IMR-90 (cell line): Measurements from ENCODE around the gene UBR4. TPM values are rescaled to one million over a fixed set of nuclear protein-coding genes. Genes with fewer than 3 reads are reported as not detected.

ENCODE experiments used
- ATAC-seq: fragments of 200-7000 bp; cut with Tn5 transposase; 2 replicates; pipeline ENCODE4 v1.9.1; 2020; ENCODE audit warnings: low read depth, mild to moderate bottlenecking, moderate library complexity
- BruUV-seq: library from RNA; stranded (reverse); fragments of 400-500 nt; replicated peaks from 2 replicates; lab custom pipeline; 2021; lab: Mats Ljungman, UMichigan
- CTCF ChIA-PET: fragments of 300-600 bp; formaldehyde crosslinking; extraction: SDS; loops from one replicate; lab custom pipeline; 2021; ENCODE audit warnings: antibody characterized with exemption; lab: Yijun Ruan, JAX
- POLR2A ChIA-PET: fragments of 300-600 bp; sonication (Branson Sonifier 250); formaldehyde crosslinking; loops from one replicate; lab custom pipeline; 2022; ENCODE audit warnings: antibody characterized with exemption; ENCODE audit not compliant: unreplicated experiment; lab: Charles Lee
- DNase-seq: peaks from one replicate; pipeline ENCODE4 v3.0.0; 2013
- H2AFZ ChIP-seq: replicated peaks from 2 replicates; pipeline ENCODE3; 2013; ENCODE audit warnings: low read length, mild to moderate bottlenecking; ENCODE audit not compliant: poor library complexity
- H2AK5ac ChIP-seq: 2 replicates; pipeline ENCODE4 v1.6.1; 2013; ENCODE audit warnings: low read depth, low read length, inconsistent platforms
- H2AK9ac ChIP-seq: replicated peaks from 2 replicates; pipeline ENCODE3; 2013; ENCODE audit warnings: mild to moderate bottlenecking, low read depth, low read length, moderate library complexity; ENCODE audit not compliant: poor library complexity
- H2BK120ac ChIP-seq: 2 replicates; pipeline ENCODE4 v1.6.1; 2013; ENCODE audit warnings: low read depth, low read length, inconsistent platforms
- H2BK15ac ChIP-seq: 3 replicates; pipeline ENCODE4 v1.6.1; 2013; ENCODE audit warnings: low read depth, low read length, inconsistent platforms
- H2BK20ac ChIP-seq: 2 replicates; pipeline ENCODE4 v1.6.1; 2013; ENCODE audit warnings: low read depth, mild to moderate bottlenecking, inconsistent platforms, low read length, moderate library complexity
- H2BK5ac ChIP-seq: 2 replicates; pipeline ENCODE4 v1.6.1; 2013; ENCODE audit warnings: mild to moderate bottlenecking, low read depth, low read length, inconsistent platforms; ENCODE audit not compliant: poor library complexity, severe bottlenecking
- H3K14ac ChIP-seq: replicated peaks from 2 replicates; pipeline ENCODE4 v1.6.1; 2013; ENCODE audit warnings: low read depth, low read length, inconsistent platforms
- H3K18ac ChIP-seq: 2 replicates; pipeline ENCODE4 v1.6.1; 2013; ENCODE audit warnings: low read depth, low read length, control low read depth
- H3K23ac ChIP-seq: 2 replicates; pipeline ENCODE4 v1.6.1; 2013; ENCODE audit warnings: low read depth, low read length, inconsistent platforms
- H3K27ac ChIP-seq: 2 replicates; pipeline ENCODE4 v1.5.1; 2013; ENCODE audit warnings: mild to moderate bottlenecking, control low read depth, low read length; ENCODE audit not compliant: insufficient read depth
- H3K27me3 ChIP-seq: 2 replicates; pipeline ENCODE4 v1.6.1; 2013; ENCODE audit warnings: low read length; ENCODE audit not compliant: control insufficient read depth, insufficient read depth
- H3K36me3 ChIP-seq: 2 replicates; pipeline ENCODE4 v1.6.1; 2013; ENCODE audit warnings: low read length, mixed read lengths; ENCODE audit not compliant: control insufficient read depth, insufficient read depth
- H3K4ac ChIP-seq: 2 replicates; pipeline ENCODE4 v1.6.1; 2013; ENCODE audit warnings: low read depth, low read length, inconsistent platforms
- H3K4me1 ChIP-seq: 2 replicates; pipeline ENCODE4 v1.6.1; 2013; ENCODE audit warnings: low read length, mixed read lengths; ENCODE audit not compliant: control insufficient read depth, insufficient read depth
- H3K4me2 ChIP-seq: 2 replicates; pipeline ENCODE4 v1.6.1; 2013; ENCODE audit warnings: low read depth, mild to moderate bottlenecking, control low read depth, low read length, moderate library complexity
- H3K4me3 ChIP-seq: 2 replicates; pipeline ENCODE4 v1.5.1; 2013; ENCODE audit warnings: low read depth, mild to moderate bottlenecking, control low read depth, low read length, moderate library complexity; ENCODE audit not compliant: insufficient read depth
- H3K56ac ChIP-seq: 2 replicates; pipeline ENCODE4 v1.6.1; 2013; ENCODE audit warnings: low read length, inconsistent platforms; ENCODE audit not compliant: insufficient read depth; ENCODE audit errors: extremely low read depth
- H3K79me1 ChIP-seq, 2 experiments: 2 replicates each; pipeline ENCODE4 v1.6.1; 2013; ENCODE audit warnings: low read length in 2 of 2, inconsistent platforms in 1 of 2, low read depth in 1 of 2
- H3K9ac ChIP-seq: 2 replicates; pipeline ENCODE4 v1.6.1; 2013; ENCODE audit warnings: low read depth, low read length, control low read depth
- H3K9me1 ChIP-seq: 2 replicates; pipeline ENCODE4 v1.6.1; 2013; ENCODE audit warnings: low read length, inconsistent platforms; ENCODE audit not compliant: insufficient read depth
- H3K9me3 ChIP-seq: 2 replicates; pipeline ENCODE4 v1.6.1; 2013; ENCODE audit warnings: low read length; ENCODE audit not compliant: control insufficient read depth, insufficient read depth
- H4K20me1 ChIP-seq: 2 replicates; pipeline ENCODE4 v1.6.1; 2013; ENCODE audit warnings: low read length, inconsistent platforms; ENCODE audit not compliant: insufficient read depth
- H4K5ac ChIP-seq: 2 replicates; pipeline ENCODE4 v1.6.1; 2013; ENCODE audit warnings: mild to moderate bottlenecking, low read depth, low read length, control low read depth
- H4K8ac ChIP-seq, 2 experiments: 2 replicates each; pipeline ENCODE4 v1.6.1; 2013; ENCODE audit warnings: low read depth in 2 of 2, low read length in 2 of 2, control low read depth in 1 of 2, inconsistent platforms in 1 of 2
- H4K91ac ChIP-seq: 2 replicates; pipeline ENCODE4 v1.6.1; 2013; ENCODE audit warnings: low read depth, low read length, inconsistent platforms; ENCODE audit not compliant: insufficient read depth
- BHLHE40 ChIP-seq: fragments of 150-350 bp; IDR thresholded peaks from 2 replicates; pipeline ENCODE4 v1.6.1; 2016; ENCODE audit warnings: mild to moderate bottlenecking, low read depth, low read length
- CEBPB ChIP-seq: IDR thresholded peaks from 2 replicates; pipeline ENCODE4 v1.6.1; 2012; ENCODE audit warnings: low read depth, low read length, improper control_type of control experiment
- CHD1 ChIP-seq: IDR thresholded peaks from 2 replicates; pipeline ENCODE4 v1.6.1; 2012; ENCODE audit warnings: low read depth, low read length, improper control_type of control experiment
- FOS ChIP-seq: fragments of 150-350 bp; IDR thresholded peaks from 2 replicates; pipeline ENCODE4 v1.6.1; 2016; ENCODE audit warnings: low read depth, low read length
- MAFK ChIP-seq: IDR thresholded peaks from 2 replicates; pipeline ENCODE4 v1.6.1; 2012; ENCODE audit warnings: low read depth, low read length, improper control_type of control experiment
- MAZ ChIP-seq: IDR thresholded peaks from 2 replicates; pipeline ENCODE4 v1.6.1; 2012; ENCODE audit warnings: low read depth, mild to moderate bottlenecking, low read length, improper control_type of control experiment, moderate library complexity, borderline replicate concordance
- MXI1 ChIP-seq: IDR thresholded peaks from 2 replicates; pipeline ENCODE4 v1.6.1; 2012; ENCODE audit warnings: low read depth, mild to moderate bottlenecking, low read length, moderate library complexity, borderline replicate concordance
- NFE2L2 ChIP-seq: fragments of 150-350 bp; IDR thresholded peaks from 2 replicates; pipeline ENCODE4 v1.6.1; 2016; ENCODE audit warnings: low read depth, mild to moderate bottlenecking, low read length
- POLR2A ChIP-seq: IDR thresholded peaks from 2 replicates; pipeline ENCODE4 v1.6.1; 2012; ENCODE audit warnings: mild to moderate bottlenecking, low read depth, low read length
- RAD21 ChIP-seq: IDR thresholded peaks from 2 replicates; pipeline ENCODE4 v1.6.1; 2012; ENCODE audit warnings: low read length, improper control_type of control experiment
- RCOR1 ChIP-seq: IDR thresholded peaks from 2 replicates; pipeline ENCODE4 v1.6.1; 2012; ENCODE audit warnings: mild to moderate bottlenecking, low read length, improper control_type of control experiment; ENCODE audit not compliant: insufficient replicate concordance
- RFX5 ChIP-seq: IDR thresholded peaks from 2 replicates; pipeline ENCODE4 v1.8.0; 2012; ENCODE audit warnings: low read depth, mild to moderate bottlenecking, low read length, moderate library complexity
- SMC3 ChIP-seq: fragments of 150-350 bp; IDR thresholded peaks from 2 replicates; pipeline ENCODE4 v1.6.1; 2016; ENCODE audit warnings: low read depth, mild to moderate bottlenecking, antibody characterized with exemption, low read length, moderate library complexity
- WGBS, 2 experiments: methylation state at CpG; one replicate each; pipeline versions ENCODE4 v1.1.5 to v1.1.7; 2013; ENCODE audit warnings: missing lambda C conversion rate in 2 of 2; ENCODE audit not compliant: insufficient read length in 1 of 2; ENCODE audit errors: extremely low coverage in 2 of 2; 5-methylcytosine and 5-hydroxymethylcytosine counted together
- dilution Hi-C: fragments of 300-500 bp; cut with HindIII; formaldehyde crosslinking; loops from one replicate; pipeline ENCODE4 v1.14.3; 2018; ENCODE audit warnings: low sequenced_read_pairs; ENCODE audit not compliant: unreplicated experiment
- in situ Hi-C: fragments of 300-500 bp; cut with MboI; formaldehyde crosslinking; loops from 3 replicates; pipeline ENCODE4 v1.14.3; 2019; ENCODE audit warnings: low sequenced_read_pairs, inconsistent platforms, mixed read lengths
- intact Hi-C: fragments of 100-400 bp; cut with micrococcal nuclease; formaldehyde crosslinking; loops from 2 replicates; pipeline ENCODE4 v1.10.0; 2022
- polyA plus RNA-seq, 3 experiments: library from polyadenylated mRNA; depleted of rRNA; stranded (reverse); fragments of >200 nt; gene quantifications; 2 replicates each; pipeline ENCODE4 v1.2.3, GENCODE V29; 2012; ENCODE audit warnings: low replicate concordance in 1 of 3
- total RNA-seq: library from RNA; depleted of rRNA; stranded (reverse); fragments of >200 nt; gene quantifications from 2 replicates; pipeline ENCODE4 v1.2.3, GENCODE V29; 2012
- TF ChIP-seq, protein P1 (sequence below): conservative IDR thresholded peaks from 2 replicates; pipeline ENCODE4 v1.5.1; 2012; ENCODE audit warnings: mild to moderate bottlenecking, low read depth, low read length, improper control_type of control experiment
- TF ChIP-seq, protein P2 (sequence below): fragments of 150-350 bp; IDR thresholded peaks from 2 replicates; pipeline ENCODE4 v1.6.1; 2017; ENCODE audit warnings: mild to moderate bottlenecking, antibody characterized with exemption, low read length, low read depth
- TF ChIP-seq, protein P3 (sequence below): fragments of 150-350 bp; IDR thresholded peaks from 2 replicates; pipeline ENCODE4 v1.6.1; 2016; ENCODE audit warnings: low read depth, mild to moderate bottlenecking, low read length, moderate library complexity, borderline replicate concordance

Gene UBR4
- total and polyA plus RNA-seq, 2 of the 4 experiments (the other 2 are of a cell fraction), result 87.8 to 121 TPM

DNA sequence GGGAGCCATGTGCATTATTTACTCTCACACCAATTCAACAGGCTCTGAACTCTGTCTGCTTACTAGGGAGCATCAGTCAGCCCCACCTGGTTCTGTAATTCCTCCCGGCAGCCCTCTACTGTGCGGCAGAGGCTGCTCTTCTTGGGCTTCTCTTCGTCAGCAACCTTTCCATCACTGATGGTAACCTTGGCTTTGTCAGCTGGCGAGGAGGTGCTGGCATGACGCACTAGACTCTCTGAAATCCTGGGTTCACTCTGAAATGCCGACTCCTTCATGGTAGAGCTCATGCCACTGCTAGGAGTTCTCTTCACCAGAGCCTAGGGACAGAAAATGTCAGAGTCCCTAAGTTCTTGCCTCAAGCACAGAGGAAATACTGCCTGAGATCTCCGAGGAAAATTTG is 49.2 kb downstream of the UBR4 start:
- H2AFZ ChIP-seq, result no peak overlapping the region
- H4K5ac ChIP-seq, result no peak overlapping the region
- no peak overlapping the region for H2BK15ac ChIP-seq
- no peak overlapping the region for H3K9ac ChIP-seq
- peaks cover 6% of the 10 kb centered on the region for H3K4me1 ChIP-seq
- TF ChIP-seq CHD1 (no peak), NFE2L2 (no peak), FOS (no peak), POLR2A (no peak), RFX5 (no peak), MXI1 (no peak), SMC3 (no peak), RAD21 (no peak), MAZ (no peak), CEBPB (no peak), RCOR1 (no peak), MAFK (no peak), BHLHE40 (no peak)
- TF ChIP-seq, protein P1, sequence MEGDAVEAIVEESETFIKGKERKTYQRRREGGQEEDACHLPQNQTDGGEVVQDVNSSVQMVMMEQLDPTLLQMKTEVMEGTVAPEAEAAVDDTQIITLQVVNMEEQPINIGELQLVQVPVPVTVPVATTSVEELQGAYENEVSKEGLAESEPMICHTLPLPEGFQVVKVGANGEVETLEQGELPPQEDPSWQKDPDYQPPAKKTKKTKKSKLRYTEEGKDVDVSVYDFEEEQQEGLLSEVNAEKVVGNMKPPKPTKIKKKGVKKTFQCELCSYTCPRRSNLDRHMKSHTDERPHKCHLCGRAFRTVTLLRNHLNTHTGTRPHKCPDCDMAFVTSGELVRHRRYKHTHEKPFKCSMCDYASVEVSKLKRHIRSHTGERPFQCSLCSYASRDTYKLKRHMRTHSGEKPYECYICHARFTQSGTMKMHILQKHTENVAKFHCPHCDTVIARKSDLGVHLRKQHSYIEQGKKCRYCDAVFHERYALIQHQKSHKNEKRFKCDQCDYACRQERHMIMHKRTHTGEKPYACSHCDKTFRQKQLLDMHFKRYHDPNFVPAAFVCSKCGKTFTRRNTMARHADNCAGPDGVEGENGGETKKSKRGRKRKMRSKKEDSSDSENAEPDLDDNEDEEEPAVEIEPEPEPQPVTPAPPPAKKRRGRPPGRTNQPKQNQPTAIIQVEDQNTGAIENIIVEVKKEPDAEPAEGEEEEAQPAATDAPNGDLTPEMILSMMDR, result no peak
- TF ChIP-seq, protein P2, sequence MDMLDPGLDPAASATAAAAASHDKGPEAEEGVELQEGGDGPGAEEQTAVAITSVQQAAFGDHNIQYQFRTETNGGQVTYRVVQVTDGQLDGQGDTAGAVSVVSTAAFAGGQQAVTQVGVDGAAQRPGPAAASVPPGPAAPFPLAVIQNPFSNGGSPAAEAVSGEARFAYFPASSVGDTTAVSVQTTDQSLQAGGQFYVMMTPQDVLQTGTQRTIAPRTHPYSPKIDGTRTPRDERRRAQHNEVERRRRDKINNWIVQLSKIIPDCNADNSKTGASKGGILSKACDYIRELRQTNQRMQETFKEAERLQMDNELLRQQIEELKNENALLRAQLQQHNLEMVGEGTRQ, result no peak
- TF ChIP-seq, protein P3, sequence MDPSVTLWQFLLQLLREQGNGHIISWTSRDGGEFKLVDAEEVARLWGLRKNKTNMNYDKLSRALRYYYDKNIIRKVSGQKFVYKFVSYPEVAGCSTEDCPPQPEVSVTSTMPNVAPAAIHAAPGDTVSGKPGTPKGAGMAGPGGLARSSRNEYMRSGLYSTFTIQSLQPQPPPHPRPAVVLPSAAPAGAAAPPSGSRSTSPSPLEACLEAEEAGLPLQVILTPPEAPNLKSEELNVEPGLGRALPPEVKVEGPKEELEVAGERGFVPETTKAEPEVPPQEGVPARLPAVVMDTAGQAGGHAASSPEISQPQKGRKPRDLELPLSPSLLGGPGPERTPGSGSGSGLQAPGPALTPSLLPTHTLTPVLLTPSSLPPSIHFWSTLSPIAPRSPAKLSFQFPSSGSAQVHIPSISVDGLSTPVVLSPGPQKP, result no peak
- ChIA-PET CTCF (no interaction called here), POLR2A (no interaction called here)
- peaks cover 74% of the 10 kb centered on the region for H3K36me3 ChIP-seq
- in situ Hi-C loops (no loop called here), dilution Hi-C loops (no loop called here), intact Hi-C loops (no loop called here)
- no peak for DNase-seq
- H3K79me1 ChIP-seq, result peaks cover 44 to 51% of the 10 kb centered on the region in 2 experiments
- H3K4me2 ChIP-seq, result no peak overlapping the region
- H4K8ac ChIP-seq, result no peak overlapping the region
- H3K27me3 ChIP-seq, result no peaks in the 10 kb centered on the region
- no peak overlapping the region for H3K23ac ChIP-seq
- H3K56ac ChIP-seq, result no peak overlapping the region
- H3K27ac ChIP-seq, result no peak overlapping the region
- ATAC-seq, result no peak
- no peak overlapping the region for H2BK120ac ChIP-seq
- no peak overlapping the region for H3K4ac ChIP-seq
- no peak overlapping the region for H3K18ac ChIP-seq
- peaks cover 15% of the 10 kb centered on the region for H4K20me1 ChIP-seq
- 100% methylated on average over 4 of the region's 7 CpGs; no CpG with 5 or more reads in 1 of the 2 experiments for WGBS, 2 experiments
- H3K4me3 ChIP-seq, result no peak overlapping the region
- BruUV-seq, result no TSS peak
- H2BK20ac ChIP-seq, result no peak overlapping the region
- H3K9me1 ChIP-seq, result peaks cover 9% of the 10 kb centered on the region
- H2AK5ac ChIP-seq, result no peak overlapping the region
- H4K91ac ChIP-seq, result no peak overlapping the region
- no peak overlapping the region for H3K14ac ChIP-seq
- H2BK5ac ChIP-seq, result no peak overlapping the region
- H2AK9ac ChIP-seq, result no peak overlapping the region
- no peaks in the 10 kb centered on the region for H3K9me3 ChIP-seq
